ENCODE results near the gene SNX30. TPM values are rescaled to one million over a fixed set of nuclear protein-coding genes. Genes with fewer than 3 reads are reported as not detected.

SNX30 gene
- total RNA-seq, 2 donors from 2014 or later = 5.0 to 5.7 TPM

DNA sequence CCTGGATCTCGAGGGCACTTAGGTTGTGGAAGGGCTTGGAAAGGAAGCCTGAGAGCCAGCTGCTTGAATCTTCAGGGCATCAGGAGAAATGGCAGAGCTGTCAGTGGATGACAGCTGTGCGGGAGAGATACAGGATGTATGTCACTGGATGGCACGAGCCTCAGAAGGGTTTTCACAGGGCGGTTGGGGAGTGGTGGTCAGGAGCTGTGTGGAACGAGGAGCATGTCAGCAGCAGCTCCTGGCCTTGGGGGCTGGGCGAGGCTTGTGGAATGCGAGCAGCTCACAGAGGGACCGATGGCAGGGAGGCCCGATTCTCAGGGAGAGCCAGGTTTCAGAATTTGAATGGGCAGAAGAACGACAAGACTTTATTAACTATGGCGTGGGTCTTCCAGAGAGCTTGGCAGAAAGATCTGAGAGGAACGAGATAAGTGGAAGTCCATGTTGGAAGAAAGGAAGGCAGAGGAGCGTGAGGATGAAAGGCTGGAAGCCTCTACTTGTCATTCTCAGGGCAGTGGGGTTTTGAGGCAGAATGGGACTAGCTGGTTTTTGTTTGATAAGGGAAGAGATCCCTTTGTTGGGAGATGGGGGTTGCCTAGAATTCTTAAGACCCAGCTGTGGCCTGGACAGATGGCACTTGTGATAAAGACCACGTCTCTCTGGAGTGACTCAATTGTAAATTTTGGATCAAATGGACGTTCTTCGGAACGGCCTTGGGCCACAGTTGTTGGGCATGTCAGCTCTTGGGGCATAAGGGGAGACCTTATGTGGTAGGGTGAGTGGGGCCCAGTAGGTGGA is 60.3 kb downstream of the SNX30 start:
- H3K36me3 ChIP-seq = no peaks in the 10 kb centered on the region
- H3K27me3 ChIP-seq = no peaks in the 10 kb centered on the region
- no peak overlapping the region for H3K27ac ChIP-seq
- H3K9me3 ChIP-seq = no peaks in the 10 kb centered on the region
- no peak overlapping the region for H3K4me3 ChIP-seq
- peaks cover 0 to 11% of the 10 kb centered on the region in 2 donors for H3K4me1 ChIP-seq
- TF ChIP-seq, protein P1, sequence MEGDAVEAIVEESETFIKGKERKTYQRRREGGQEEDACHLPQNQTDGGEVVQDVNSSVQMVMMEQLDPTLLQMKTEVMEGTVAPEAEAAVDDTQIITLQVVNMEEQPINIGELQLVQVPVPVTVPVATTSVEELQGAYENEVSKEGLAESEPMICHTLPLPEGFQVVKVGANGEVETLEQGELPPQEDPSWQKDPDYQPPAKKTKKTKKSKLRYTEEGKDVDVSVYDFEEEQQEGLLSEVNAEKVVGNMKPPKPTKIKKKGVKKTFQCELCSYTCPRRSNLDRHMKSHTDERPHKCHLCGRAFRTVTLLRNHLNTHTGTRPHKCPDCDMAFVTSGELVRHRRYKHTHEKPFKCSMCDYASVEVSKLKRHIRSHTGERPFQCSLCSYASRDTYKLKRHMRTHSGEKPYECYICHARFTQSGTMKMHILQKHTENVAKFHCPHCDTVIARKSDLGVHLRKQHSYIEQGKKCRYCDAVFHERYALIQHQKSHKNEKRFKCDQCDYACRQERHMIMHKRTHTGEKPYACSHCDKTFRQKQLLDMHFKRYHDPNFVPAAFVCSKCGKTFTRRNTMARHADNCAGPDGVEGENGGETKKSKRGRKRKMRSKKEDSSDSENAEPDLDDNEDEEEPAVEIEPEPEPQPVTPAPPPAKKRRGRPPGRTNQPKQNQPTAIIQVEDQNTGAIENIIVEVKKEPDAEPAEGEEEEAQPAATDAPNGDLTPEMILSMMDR (IDR thresholded peaks at IDR 0.05) = no peak
- no peak for DNase-seq (ENCODE audit: low spot score)

DNA sequence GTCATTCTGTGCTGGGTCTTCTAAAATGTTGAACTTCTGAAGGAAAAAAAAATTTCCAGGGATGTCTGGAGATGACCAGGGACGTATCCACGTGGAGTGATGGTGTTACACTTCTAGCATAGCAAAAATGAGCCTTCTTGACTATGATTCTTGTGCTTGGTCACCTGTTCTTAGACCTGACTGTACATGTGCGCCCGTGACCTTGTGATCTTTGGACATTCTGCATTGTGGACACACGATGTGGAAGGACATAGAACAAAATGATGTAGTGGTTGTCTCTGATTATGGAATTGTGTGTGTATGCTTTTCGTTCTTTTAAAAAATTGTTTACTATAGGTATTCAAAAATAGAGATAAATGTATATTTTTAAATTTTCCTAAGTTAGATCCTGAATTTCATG is 61.0 kb downstream of the SNX30 start:
- TF ChIP-seq, protein P1 (IDR thresholded peaks at IDR 0.05) = no peak
- Histone ChIP-seq H3K4me1 (peaks cover 0 to 11% of the 10 kb centered on the region in 2 donors), H3K27ac (no peak overlapping the region), H3K9me3 (no peaks in the 10 kb centered on the region), H3K36me3 (no peaks in the 10 kb centered on the region), H3K4me3 (no peak overlapping the region), H3K27me3 (no peaks in the 10 kb centered on the region)
- no peak for DNase-seq (ENCODE audit: low spot score)

DNA sequence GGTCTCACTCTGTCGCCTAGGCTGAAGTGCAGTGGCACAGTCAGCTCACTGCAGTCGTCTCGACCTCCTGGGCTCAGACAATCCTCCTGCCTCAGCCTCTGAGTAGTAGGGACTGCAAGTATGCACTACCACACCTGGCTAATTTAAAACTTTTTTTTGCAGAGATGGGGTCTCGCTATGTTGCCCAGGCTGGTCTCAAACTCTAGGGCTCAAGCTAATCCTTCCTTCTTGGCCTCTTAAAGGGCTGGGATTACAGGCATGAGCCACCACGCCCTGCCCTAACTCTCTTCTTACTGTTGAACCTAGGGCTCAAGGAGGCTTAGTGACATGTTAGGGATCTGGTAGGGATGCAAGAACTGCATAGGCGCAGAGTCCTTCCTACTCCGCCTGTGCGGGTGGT is 65.3 kb downstream of the SNX30 start:
- DNase-seq (ENCODE audit: low spot score) = no peak
- Histone ChIP-seq H3K36me3 (no peaks in the 10 kb centered on the region), H3K27ac (no peak overlapping the region), H3K9me3 (no peaks in the 10 kb centered on the region), H3K27me3 (no peaks in the 10 kb centered on the region), H3K4me3 (no peak overlapping the region), H3K4me1 (peaks cover 0 to 8% of the 10 kb centered on the region in 2 donors)
- TF ChIP-seq, protein P1 (IDR thresholded peaks at IDR 0.05) = no peak

DNA sequence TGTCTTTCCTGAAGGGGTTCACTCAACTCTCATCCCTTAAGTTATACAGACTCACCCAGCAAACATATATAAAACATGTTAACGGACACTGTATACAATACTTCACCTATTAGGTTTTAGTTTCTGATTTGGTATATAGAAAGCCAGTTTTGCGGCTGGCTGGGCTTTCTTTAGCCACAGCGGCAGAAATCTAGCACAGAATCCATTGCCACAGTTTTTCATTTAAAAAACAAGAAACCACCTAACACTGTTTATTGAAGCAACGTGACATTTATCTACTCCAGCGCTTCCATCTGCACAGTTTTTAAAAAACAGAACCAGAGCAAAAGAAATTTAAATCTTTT is 67.3 kb downstream of the SNX30 start:
- no peak for DNase-seq (ENCODE audit: low spot score)
- Histone ChIP-seq H3K27ac (peak overlapping the region; percentile 16 to 48), H3K4me3 (no peak overlapping the region), H3K4me1 (peaks cover 0 to 5% of the 10 kb centered on the region in 2 donors), H3K36me3 (no peaks in the 10 kb centered on the region), H3K9me3 (no peaks in the 10 kb centered on the region), H3K27me3 (no peaks in the 10 kb centered on the region)
- TF ChIP-seq, protein P1 (IDR thresholded peaks at IDR 0.05) = no peak

DNA sequence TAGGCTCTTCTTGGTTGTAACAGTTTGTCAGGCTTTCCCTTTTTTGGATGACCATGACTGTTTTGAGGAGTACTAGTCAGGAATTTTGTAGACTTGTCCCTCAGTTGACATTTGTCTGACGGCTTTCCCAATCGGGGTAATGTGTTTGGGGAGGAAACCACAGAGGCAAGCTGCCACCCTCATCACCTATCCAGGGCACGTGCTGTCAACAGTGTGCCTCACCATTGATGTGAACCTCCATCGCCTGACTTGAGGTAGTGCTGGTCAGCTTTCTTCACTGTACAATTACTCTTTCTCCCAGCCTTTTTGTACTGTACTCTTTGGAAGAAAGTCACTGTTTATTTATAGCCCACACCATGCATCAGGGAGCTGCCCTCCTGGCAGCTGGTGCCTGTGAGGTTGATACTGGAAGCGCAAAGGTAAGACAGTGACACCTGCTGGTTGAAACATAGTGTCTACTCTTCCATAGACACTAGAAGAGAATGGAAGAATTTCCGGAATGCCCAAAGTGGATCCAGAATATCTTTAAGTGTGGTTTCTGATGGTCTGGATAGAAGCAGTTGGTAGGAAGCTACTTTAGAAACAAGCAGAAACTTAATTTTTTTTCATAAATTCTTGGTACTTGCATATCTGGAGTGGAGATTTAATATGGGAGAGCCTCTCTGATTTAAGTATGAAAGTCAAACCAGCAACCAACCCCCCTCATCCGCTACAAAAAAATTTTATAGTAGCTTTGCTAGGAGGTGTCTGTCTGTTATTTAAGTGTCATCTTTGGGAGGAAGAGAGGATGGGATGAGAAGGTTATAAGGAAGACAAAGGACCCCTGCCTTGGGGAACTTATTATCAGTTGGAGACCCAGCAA is 69.3 kb downstream of the SNX30 start:
- peak; percentile 61 for DNase-seq (ENCODE audit: low spot score)
- TF ChIP-seq, protein P1 (IDR thresholded peaks at IDR 0.05) = peak; percentile 54 to 70
- Histone ChIP-seq H3K4me1 (peaks cover 0 to 5% of the 10 kb centered on the region in 2 donors), H3K27ac (peak overlapping the region in 1 of 2 donors; percentile 4), H3K27me3 (no peaks in the 10 kb centered on the region), H3K9me3 (no peaks in the 10 kb centered on the region), H3K4me3 (no peak overlapping the region), H3K36me3 (no peaks in the 10 kb centered on the region)

All from right atrium auricular region (tissue), 2 donors.